Right lobe of liver (tissue), 4 donors: Measurements from ENCODE around the gene CACNA2D4.

Experiments used
- CTCF ChIP-seq, 4 donors: fragments of 200-600 bp in 3 of 4; fragments of 450-650 bp in 1 of 4; IDR thresholded peaks; one replicate each; pipeline versions ENCODE4 v1.5.1 to v1.8.0; 2016 to 2022; ENCODE audit warnings: antibody characterized with exemption in 4 of 4, mild to moderate bottlenecking in 2 of 4
- POLR2A ChIP-seq: fragments of 450-650 bp; IDR thresholded peaks from one replicate; pipeline ENCODE4 v1.6.1; 2017; ENCODE audit warnings: antibody characterized with exemption, mild to moderate bottlenecking
- donor health status: DM: no; HTN: no; CAD: no.
- donor health status: DM: no; HTN: no; CAD: no.
- donor health status: DM: no; HTN: yes; CAD: no.

GRCh38 chr12:1806301-1807086 lies 112.0 kb downstream of the CACNA2D4 start:
- no peak for TF ChIP-seq CTCF (IDR thresholded peaks at IDR 0.05)
- TF ChIP-seq POLR2A = no peak
